K562 (cell line): ENCODE data around the gene PIM3. TPM values are rescaled to one million over a fixed set of nuclear protein-coding genes. Genes with fewer than 3 reads are reported as not detected.

Source experiments
- ATAC-seq: fragments of 200-7000 bp; cut with Tn5 transposase; 3 replicates; pipeline ENCODE4 v1.9.1; 2020; ENCODE audit warnings: moderate library complexity
- BruUV-seq: library from RNA; stranded (reverse); fragments of 400-500 nt; replicated peaks from 2 replicates; lab custom pipeline; 2021; lab: Mats Ljungman, UMichigan
- CTCF ChIA-PET: fragments of 300-600 bp; formaldehyde crosslinking; extraction: SDS; loops from one replicate; lab custom pipeline; 2021; ENCODE audit warnings: low intra/inter-chr PET ratio; lab: Yijun Ruan, JAX
- POLR2A ChIA-PET: fragments of 300-600, 350-650 bp; sonication (Branson Sonifier 250); formaldehyde crosslinking; extraction: SDS; loops from one replicate; lab custom pipeline; 2021; ENCODE audit warnings: antibody characterized with exemption, inconsistent platforms; lab: Yijun Ruan, JAX
- DNase-seq, 4 experiments: peaks; one replicate each; pipeline versions ENCODE4 v3.0.0 to v3.0.0-alpha.2; 2011 to 2018; ENCODE audit warnings: low spot score in 3 of 4, mixed read lengths in 3 of 4; ENCODE audit errors: extremely low read depth in 1 of 4
- FAIRE-seq: peaks from 2 replicates; lab custom pipeline; 2011; peaks lifted over from hg19 to GRCh38; lab: Jason Lieb, UNC
- H2AFZ ChIP-seq: 2 replicates; pipeline ENCODE4 v1.6.0; 2011; ENCODE audit warnings: low read depth, low read length, control low read depth, inconsistent platforms
- H3K27ac ChIP-seq: fragments of 200-600 bp; 3 replicates; pipeline ENCODE4 v1.8.0; 2011; ENCODE audit warnings: low read depth, mild to moderate bottlenecking, control low read depth, inconsistent platforms, low read length, moderate library complexity, mixed read lengths; ENCODE audit errors: extremely low read depth
- H3K27me3 ChIP-seq, 2 experiments: fragments of 300-600 bp in 1 of 2; 2 replicates in 1 of 2; 3 replicates in 1 of 2; pipeline versions ENCODE4 v1.6.0 to v1.8.0; 2011; ENCODE audit warnings: inconsistent platforms in 2 of 2, low read length in 2 of 2, mild to moderate bottlenecking in 1 of 2, mixed read lengths in 1 of 2, moderate library complexity in 1 of 2; ENCODE audit not compliant: control insufficient read depth in 2 of 2, insufficient read depth in 2 of 2
- H3K36me3 ChIP-seq: fragments of 300-600 bp; 3 replicates; pipeline ENCODE4 v1.8.0; 2011; ENCODE audit warnings: mild to moderate bottlenecking, low read length, inconsistent platforms; ENCODE audit not compliant: control insufficient read depth, insufficient read depth
- H3K4me1 ChIP-seq, 2 experiments: fragments of 200-600 bp in 1 of 2; replicated peaks in 1 of 2; 2 replicates in 1 of 2; 3 replicates in 1 of 2; pipeline versions ENCODE4 v1.5.1 to v1.8.0; 2011; ENCODE audit warnings: inconsistent platforms in 2 of 2, low read length in 2 of 2, mild to moderate bottlenecking in 1 of 2, mixed read lengths in 1 of 2, moderate library complexity in 1 of 2; ENCODE audit not compliant: control insufficient read depth in 2 of 2, insufficient read depth in 2 of 2
- H3K4me2 ChIP-seq: 2 replicates; pipeline ENCODE4 v1.6.1; 2011; ENCODE audit warnings: low read length, control low read depth, inconsistent platforms, mixed read lengths; ENCODE audit not compliant: insufficient read depth
- H3K4me3 ChIP-seq: fragments of 200-600 bp; sonication (generic), shearing (Covaris generic); 2 replicates; pipeline ENCODE4 v1.5.1; 2016; ENCODE audit warnings: control low read depth, inconsistent platforms
- H3K79me2 ChIP-seq: fragments of 200-600 bp; 3 replicates; pipeline ENCODE4 v1.8.0; 2011; ENCODE audit warnings: low read length, inconsistent platforms; ENCODE audit not compliant: control insufficient read depth, insufficient read depth
- H3K9ac ChIP-seq, 2 experiments: 2 replicates each; pipeline versions ENCODE4 v1.6.0 to v1.6.1; 2011; ENCODE audit warnings: low read depth in 2 of 2, low read length in 2 of 2, control low read depth in 1 of 2, inconsistent platforms in 1 of 2, mild to moderate bottlenecking in 1 of 2, mixed read lengths in 1 of 2; ENCODE audit not compliant: insufficient read depth in 1 of 2
- H3K9me1 ChIP-seq: one replicate; pipeline ENCODE4 v1.6.0; 2011; ENCODE audit warnings: inconsistent platforms, mild to moderate bottlenecking, low read length, moderate library complexity; ENCODE audit not compliant: control insufficient read depth, insufficient read depth
- H3K9me3 ChIP-seq: replicated peaks from 2 replicates; pipeline ENCODE4 v1.5.1; 2011; ENCODE audit warnings: low read depth, low read length, inconsistent platforms; ENCODE audit not compliant: control insufficient read depth, insufficient read depth
- H4K20me1 ChIP-seq: replicated peaks from 2 replicates; pipeline ENCODE4 v1.6.1; 2011; ENCODE audit warnings: low read length, inconsistent platforms, mixed read lengths; ENCODE audit not compliant: control insufficient read depth, insufficient read depth
- CHD4 ChIP-seq: fragments of 200-600 bp; sonication (generic); IDR thresholded peaks from 3 replicates; pipeline ENCODE4 v1.6.1; 2012; ENCODE audit warnings: low read depth, mild to moderate bottlenecking, mixed read lengths, low read length, inconsistent platforms; ENCODE audit not compliant: insufficient read depth, insufficient replicate concordance, poor library complexity, severe bottlenecking
- FOSL1 ChIP-seq: fragments of 200-800 bp; sonication (Bioruptor generic); conservative IDR thresholded peaks from 2 replicates; pipeline ENCODE4 v1.6.1; 2016; ENCODE audit warnings: missing genetic modification characterization, missing compliant biosample characterization
- HNRNPL ChIP-seq: fragments of 200-400 bp; formaldehyde crosslinking; IDR thresholded peaks from 2 replicates; pipeline ENCODE4 v1.6.1; 2017; ENCODE audit warnings: low read depth, mild to moderate bottlenecking, low read length
- KDM1A ChIP-seq, 2 experiments: fragments of 450-650 bp; IDR thresholded peaks; 2 replicates each; pipeline ENCODE4 v1.6.1; 2016; ENCODE audit warnings: mild to moderate bottlenecking in 2 of 2
- NFE2L1 ChIP-seq: fragments of 450-650 bp; IDR thresholded peaks from 2 replicates; pipeline ENCODE4 v1.6.1; 2016; ENCODE audit warnings: missing genetic modification characterization, low read depth, mild to moderate bottlenecking, missing compliant biosample characterization, moderate library complexity, borderline replicate concordance
- NFYB ChIP-seq: IDR thresholded peaks from 2 replicates; pipeline ENCODE4 v1.6.1; 2011; ENCODE audit warnings: mild to moderate bottlenecking, moderate library complexity; ENCODE audit not compliant: insufficient read length; ENCODE audit errors: extremely low read depth
- POLR3A ChIP-seq: IDR thresholded peaks from 2 replicates; pipeline ENCODE4 v1.6.1; 2011; ENCODE audit warnings: borderline replicate concordance, mild to moderate bottlenecking, moderate library complexity; ENCODE audit not compliant: insufficient read length, insufficient read depth; ENCODE audit errors: extremely low read depth
- TFAM ChIP-seq: fragments of 250-450 bp; sonication (Bioruptor Pico); conservative IDR thresholded peaks from 2 replicates; pipeline ENCODE4 v1.5.0; 2021; ENCODE audit warnings: mild to moderate bottlenecking, moderate library complexity
- ZBTB7A ChIP-seq: IDR thresholded peaks from 2 replicates; pipeline ENCODE4 v1.6.1; 2011; ENCODE audit warnings: low read depth, mild to moderate bottlenecking, low read length, moderate library complexity, borderline replicate concordance; ENCODE audit not compliant: control insufficient read depth
- ZNF12 ChIP-seq: sonication (generic); formaldehyde crosslinking; IDR thresholded peaks from 2 replicates; pipeline ENCODE4 v1.4.0; 2020; ENCODE audit warnings: mild to moderate bottlenecking, missing genetic modification reagents
- ZNF316 ChIP-seq: fragments of 450-650 bp; IDR thresholded peaks from 2 replicates; pipeline ENCODE4 v1.6.1; 2016
- ZNF518B ChIP-seq: fragments of 250-450 bp; sonication (Bioruptor Pico); IDR thresholded peaks from 2 replicates; pipeline ENCODE4 v1.5.0; 2021; ENCODE audit warnings: mild to moderate bottlenecking, moderate library complexity
- WGBS: fragments of 100-300 bp; shearing (Covaris generic); methylation state at CpG from one replicate; pipeline ENCODE4 v1.1.6; 2016; ENCODE audit warnings: low coverage, mixed read lengths; ENCODE audit not compliant: insufficient coverage; ENCODE audit errors: missing lambda C conversion rate; 5-methylcytosine and 5-hydroxymethylcytosine counted together
- in situ Hi-C: fragments of 300-500 bp; cut with MboI; formaldehyde crosslinking; loops from 4 replicates; pipeline ENCODE4 v1.15.0; 2018; ENCODE audit warnings: inconsistent platforms, mixed read lengths
- intact Hi-C: fragments of 100-400 bp; cut with micrococcal nuclease; formaldehyde crosslinking; loops from 2 replicates; pipeline ENCODE4 v1.14.2; 2022
- polyA plus RNA-seq, 8 experiments: library from polyadenylated mRNA; depleted of rRNA in 4 of 8; stranded (reverse) in 5 of 8; unstranded in 3 of 8; fragments of >200 nt; fragmentation: Nextera tagmentation in 2 of 8; fragmentation: Illumina TruSeq in 1 of 8; extraction: Ambion mirVana in 2 of 8; extraction: Trizol in 1 of 8; gene quantifications; 2 replicates each; pipeline versions ENCODE4 v1.2.1 to v1.2.3, GENCODE V29; 2011 to 2014; ENCODE audit warnings: inconsistent platforms in 1 of 8, missing spikeins in 1 of 8
- total RNA-seq, 7 experiments: library from RNA; depleted of rRNA in 6 of 7; stranded (reverse); fragments of >200 nt in 6 of 7; fragmentation: Illumina TruSeq in 2 of 7; extraction: Trizol in 2 of 7; gene quantifications; 2 replicates each; pipeline versions ENCODE4 v1.2.1 to v1.2.3, GENCODE V29; 2011 to 2021; ENCODE audit warnings: low replicate concordance in 1 of 7

The PIM3 gene
- total and polyA plus RNA-seq, 9 of the 15 experiments (the other 6 are each of a cell fraction or from before 2014, with no cell fraction given): 0.24 to 40.5 (median 5.3) TPM

- Histone ChIP-seq H3K9me3 (no peaks in the 10 kb centered on the region), H3K9me1 (no peaks in the 10 kb centered on the region), H3K4me3 (no peak overlapping the region), H3K79me2 (peaks cover under 1% of the 10 kb centered on the region; the same call in 2 of the 3 replicates), H3K27ac (no peak overlapping the region), H3K36me3 (no peaks in the 10 kb centered on the region), H3K27me3 (no peaks in the 10 kb centered on the region), H3K4me1 (peaks cover 7 to 94% of the 10 kb centered on the region in 2 experiments), H4K20me1 (no peaks in the 10 kb centered on the region), H3K9ac (no peak overlapping the region), H3K4me2 (no peak overlapping the region), H2AFZ (no peak overlapping the region)
- DNase-seq: no peak
- CTCF ChIA-PET: no interaction called here
- in situ Hi-C loops: no loop called here
- WGBS: no CpG with 5 or more reads among the region's 8 CpGs
- BruUV-seq: no TSS peak
- FAIRE-seq: no peak
- POLR2A ChIA-PET: no interaction called here
- TF ChIP-seq POLR3A (no peak), KDM1A (IDR thresholded peaks at IDR 0.05) (no peak)
- ATAC-seq: no peak
- intact Hi-C loops: no loop called here
These were observed 6.2 kb upstream of the PIM3 start for GRCh38 chr22:49954354-49954753.

- Histone ChIP-seq H3K79me2 (peaks cover 8% of the 10 kb centered on the region), H3K27me3 (no peaks in the 10 kb centered on the region), H2AFZ (no peak overlapping the region), H4K20me1 (no peaks in the 10 kb centered on the region), H3K9ac (peak overlapping the region in 1 of 2 experiments; percentile 36; a peak in 1 of 4 replicates), H3K36me3 (no peaks in the 10 kb centered on the region), H3K9me1 (no peaks in the 10 kb centered on the region), H3K4me3 (no peak overlapping the region), H3K4me1 (peaks cover 12 to 94% of the 10 kb centered on the region in 2 experiments), H3K4me2 (no peak overlapping the region), H3K9me3 (no peaks in the 10 kb centered on the region), H3K27ac (no peak overlapping the region)
- DNase-seq (no peak), FAIRE-seq (no peak), ATAC-seq (no peak)
- intact Hi-C loops (no loop called here), in situ Hi-C loops (no loop called here)
- POLR2A ChIA-PET: interaction anchor here (0.6 kb wide), 1 partner anchor 11 kb away, joined by 3 read pairs; no protein-coding TSS in a partner anchor
- CTCF ChIA-PET: no interaction called here
- 70% methylated on average over 13 of the region's 15 CpGs for WGBS
- no TSS peak for BruUV-seq
- TF ChIP-seq NFE2L1 (no peak), CHD4 (no peak), NFYB (no peak), FOSL1 (tag) (no peak), ZNF12 (CRISPR knock-in tag) (no peak), TFAM (no peak), ZNF316 (no peak), HNRNPL (no peak), ZBTB7A (no peak), ZNF518B (no peak)
These were observed 5.5 kb upstream of the PIM3 start for GRCh38 chr22:49954991-49955580.
